GM19468 (cell line): ENCODE data around the gene BAHD1.
"Not testable (repeated sequence)": the region's sequence is repeated elsewhere in the genome, so short reads cannot be mapped to it uniquely, and the experiment has no call there.

ENCODE experiments used
- ATAC-seq: cut with Tn5 transposase; IDR thresholded peaks from one replicate; pipeline ENCODE4 v1.9.1; 2021; ENCODE audit warnings: mild to moderate bottlenecking, moderate library complexity, moderate number of reproducible peaks; ENCODE audit not compliant: unreplicated experiment; ENCODE audit errors: extremely low read depth

BAHD1 gene

DNA sequence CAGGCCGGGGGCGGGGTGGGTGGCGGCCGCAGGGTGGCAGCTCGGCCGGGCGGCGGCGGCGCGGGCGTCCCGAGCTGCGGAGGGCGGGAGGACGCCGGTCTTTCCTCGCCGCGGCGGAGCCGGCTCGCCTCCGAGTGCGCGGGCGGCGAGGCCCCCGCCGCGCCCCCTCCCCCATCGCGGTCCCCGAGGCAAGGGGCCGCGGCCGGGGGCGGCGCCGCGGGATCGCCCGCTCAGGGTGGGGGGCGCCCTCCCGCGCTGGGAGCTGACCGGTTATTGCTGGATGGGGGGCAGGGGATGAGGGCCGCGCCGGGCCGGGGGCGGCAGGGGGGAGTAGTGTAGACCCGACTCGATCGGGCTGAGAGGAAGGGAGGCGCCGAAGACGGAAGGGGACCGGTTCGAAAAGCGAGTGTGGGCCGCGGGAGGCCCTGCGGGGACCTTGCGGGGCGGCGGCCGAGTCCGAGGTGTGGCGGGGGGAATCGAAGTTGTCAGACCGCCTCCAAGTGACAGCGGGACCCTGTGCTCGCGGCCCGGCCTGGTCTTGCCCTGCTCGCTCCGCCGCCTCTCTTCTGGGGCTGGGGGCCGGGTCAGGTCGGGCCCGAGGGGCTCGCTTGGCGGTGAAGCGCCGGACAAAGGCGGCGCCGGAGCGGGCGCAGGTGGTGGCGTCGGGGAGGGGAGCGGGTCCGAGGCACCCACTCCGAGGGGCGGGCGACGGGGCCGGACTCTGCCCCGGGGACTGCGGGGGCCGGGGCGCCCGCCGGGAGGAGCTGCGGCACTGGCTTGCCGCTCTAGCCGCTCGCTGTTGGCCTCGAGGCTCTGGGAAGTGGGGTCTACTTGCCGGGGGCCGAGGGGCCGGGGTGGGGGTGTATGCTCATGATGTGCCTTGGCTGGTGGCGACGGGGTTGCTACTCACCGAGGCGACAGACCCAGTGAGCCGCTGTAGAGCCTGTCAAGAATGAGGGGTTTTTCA is 1.1 kb downstream of the BAHD1 start:
- no peak for ATAC-seq

DNA sequence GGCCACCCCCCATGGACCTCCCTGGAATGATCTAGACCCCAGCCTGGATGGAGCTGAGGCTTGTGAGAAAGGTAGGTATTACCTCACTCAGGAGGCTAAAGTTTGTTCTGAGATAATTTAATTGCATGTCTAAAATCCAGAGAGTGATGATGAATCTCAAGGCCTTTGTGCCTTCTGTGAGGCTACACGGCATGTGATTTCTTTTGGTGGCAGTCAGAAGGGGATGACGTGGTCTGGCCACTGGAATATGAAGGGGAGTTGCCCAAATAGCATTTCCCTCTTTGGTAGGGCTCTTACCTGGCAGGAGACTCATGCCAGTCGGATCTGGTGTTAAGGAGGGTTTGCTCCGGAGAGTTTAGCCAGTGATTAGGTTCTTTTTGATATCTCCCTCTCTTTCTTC is 2.5 kb downstream of the BAHD1 start:
- no peak for ATAC-seq

DNA sequence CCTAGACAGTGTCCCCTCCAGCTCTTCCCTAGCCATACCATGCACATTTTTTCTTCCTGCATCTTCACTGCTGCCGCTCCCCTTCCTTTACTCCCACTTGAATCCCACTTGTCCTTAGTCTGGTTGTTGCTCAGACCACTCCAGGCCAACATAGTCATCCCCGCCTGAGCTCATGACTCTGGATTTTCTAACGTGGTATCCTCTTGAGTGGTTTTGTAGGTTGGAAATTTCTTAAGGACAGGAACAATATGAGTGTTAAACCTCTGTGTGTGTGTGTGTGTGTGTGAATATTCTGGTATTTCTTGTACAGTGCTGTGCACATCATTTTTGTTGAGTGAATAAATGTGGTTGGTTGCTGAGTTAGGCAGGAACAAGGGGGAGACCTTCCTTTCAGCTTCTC is 3.1 kb downstream of the BAHD1 start:
- ATAC-seq: no peak

DNA sequence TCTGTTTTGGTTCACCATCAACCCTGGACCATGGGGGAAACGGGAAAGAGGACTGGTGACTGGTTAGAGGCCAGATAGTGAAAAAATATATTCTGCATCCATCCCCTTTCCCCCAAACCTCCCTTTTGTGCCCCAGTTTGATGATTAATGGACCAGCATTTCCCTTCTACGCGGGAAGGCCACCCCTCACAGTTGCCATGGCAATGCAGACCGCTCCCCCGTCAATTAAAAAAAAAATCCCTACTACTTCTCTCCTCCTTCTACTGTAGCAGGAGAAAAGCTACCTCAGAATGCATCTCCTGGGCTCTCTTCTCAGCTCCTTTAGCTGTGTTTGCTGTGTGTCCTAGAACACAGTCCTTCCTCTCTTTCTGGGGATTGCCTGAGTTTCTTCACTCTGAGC is 4.0 kb downstream of the BAHD1 start:
- no peak for ATAC-seq

DNA sequence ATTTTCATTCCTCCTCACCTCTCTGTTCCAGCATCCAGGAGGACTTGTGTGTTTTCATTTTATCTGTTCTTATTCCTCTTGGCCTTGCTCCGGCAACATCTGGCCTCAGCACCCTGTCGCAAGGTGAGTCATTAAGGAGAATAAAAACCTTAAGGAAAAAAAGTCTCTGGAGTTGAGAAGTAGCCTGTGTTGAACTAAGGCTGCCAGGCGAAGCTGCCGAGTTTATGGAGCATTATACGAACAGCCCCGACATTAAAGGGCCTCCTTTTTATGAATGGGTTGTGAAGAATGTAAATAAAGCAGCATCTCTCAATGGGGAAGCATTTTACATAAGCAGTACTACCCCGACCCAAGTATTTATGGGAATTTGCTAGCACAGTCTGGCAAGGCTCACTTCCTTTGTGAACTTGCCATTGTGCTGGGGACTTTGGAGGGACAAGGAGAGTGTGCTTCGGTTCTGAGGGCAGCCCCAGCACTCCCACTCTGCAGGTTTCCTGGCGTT is 4.7 kb downstream of the BAHD1 start:
- ATAC-seq: no peak

DNA sequence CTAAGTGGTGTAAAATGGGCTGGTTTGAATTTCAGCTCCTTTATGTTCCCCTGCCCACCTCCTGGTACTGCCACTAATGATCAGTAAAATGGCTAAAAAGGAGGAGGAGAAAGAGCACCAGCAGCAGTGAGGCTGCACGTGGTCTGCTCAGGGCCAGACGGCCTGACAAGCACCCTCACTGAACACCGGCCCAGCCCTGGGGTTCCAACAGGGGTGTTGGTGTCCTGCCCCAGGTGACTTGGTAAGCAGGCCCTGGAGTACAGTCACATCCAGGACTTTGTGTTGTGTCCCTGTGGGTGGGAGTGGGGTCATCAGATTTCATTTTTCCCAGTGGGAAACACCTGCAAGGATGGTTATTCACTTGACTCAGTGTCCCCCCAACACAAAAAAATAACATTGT is 5.4 kb downstream of the BAHD1 start:
- no peak for ATAC-seq

DNA sequence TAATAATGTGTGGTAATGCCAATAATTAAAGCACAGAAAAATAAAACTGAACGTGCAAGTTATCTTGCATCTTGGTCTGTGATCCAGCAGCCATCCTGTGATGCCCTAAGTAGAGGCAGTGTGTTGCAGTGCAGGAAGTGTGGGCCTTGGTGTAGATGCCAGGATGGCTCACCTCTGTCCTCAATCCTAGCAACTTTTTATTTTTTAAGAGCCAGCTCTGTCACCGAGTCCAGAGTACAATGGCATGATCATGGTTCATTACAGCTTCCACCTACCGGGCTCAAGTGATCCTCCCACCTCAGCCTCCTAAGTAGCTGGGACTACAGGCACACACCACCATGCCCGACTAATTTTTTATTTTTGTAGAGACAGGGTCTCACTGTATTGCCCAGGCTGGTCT is 7.6 kb downstream of the BAHD1 start:
- ATAC-seq: no peak

DNA sequence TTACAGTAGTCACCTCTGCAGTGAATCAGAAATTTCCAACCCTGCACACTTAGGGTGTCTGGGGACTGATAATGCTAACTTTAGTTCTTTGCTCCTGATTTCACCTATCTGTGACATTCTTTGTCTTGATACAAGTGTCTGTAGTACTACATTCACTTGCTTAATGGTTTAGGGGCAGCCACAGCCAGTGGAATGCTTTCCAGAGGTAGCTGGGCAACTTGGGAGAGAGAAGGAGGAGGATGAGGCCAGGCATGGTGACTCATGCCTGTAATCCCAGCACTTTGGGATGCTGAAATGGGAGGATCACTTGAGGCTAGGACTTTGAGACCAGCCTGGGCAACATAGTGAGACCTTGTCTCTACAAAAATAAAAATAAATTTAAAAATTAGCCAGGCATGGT is 8.5 kb downstream of the BAHD1 start:
- ATAC-seq: no peak

DNA sequence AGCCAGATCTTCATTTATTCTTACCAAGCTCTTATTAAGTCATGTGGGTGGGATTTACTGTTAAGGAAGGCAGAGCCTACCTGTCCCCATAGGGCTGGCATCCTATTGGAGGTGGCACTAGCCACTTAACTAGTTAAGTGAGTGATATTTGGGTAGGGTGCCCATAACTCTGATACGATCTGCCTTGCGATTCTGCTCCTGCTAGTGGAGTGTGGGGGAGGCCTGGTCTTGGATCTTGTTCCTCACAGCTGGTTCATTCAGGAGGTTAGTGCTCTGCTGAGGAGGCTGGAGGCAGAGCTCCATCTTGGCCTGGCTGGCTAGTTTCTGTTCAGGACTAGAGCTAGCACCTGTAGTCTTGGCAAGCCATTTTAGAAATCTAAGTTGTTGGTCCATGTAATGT is 9.3 kb downstream of the BAHD1 start:
- ATAC-seq: no peak

DNA sequence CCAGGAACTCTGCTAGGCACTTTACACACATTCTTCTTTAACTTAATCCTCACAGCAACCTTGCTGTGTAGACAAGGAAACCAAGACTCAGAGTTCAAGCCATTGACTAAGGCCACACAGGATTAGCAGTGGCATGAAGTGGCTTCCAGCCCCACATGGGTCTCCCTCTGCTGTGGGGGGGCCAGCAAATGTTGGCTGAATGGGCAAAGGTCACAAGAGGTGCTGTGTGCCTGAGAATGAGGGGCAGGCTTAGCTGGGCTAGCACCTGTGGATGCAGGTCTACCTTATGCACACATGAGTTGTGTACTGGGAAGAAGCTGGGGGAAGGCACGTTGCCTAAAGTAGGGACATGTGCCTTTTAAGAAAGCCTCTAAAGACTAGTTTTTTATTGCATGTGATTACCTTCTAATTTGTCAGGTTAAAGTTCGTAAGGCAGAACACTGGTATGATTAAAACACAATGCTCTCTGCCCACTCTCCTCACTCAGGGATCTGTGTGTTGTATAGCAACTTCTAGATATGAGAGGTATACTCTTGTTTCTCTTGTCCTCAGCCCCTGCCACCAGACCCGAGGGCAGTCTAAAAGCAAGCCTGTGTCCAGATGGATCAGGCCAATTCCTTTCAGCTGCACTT is 10.9 kb downstream of the BAHD1 start:
- ATAC-seq: no peak

DNA sequence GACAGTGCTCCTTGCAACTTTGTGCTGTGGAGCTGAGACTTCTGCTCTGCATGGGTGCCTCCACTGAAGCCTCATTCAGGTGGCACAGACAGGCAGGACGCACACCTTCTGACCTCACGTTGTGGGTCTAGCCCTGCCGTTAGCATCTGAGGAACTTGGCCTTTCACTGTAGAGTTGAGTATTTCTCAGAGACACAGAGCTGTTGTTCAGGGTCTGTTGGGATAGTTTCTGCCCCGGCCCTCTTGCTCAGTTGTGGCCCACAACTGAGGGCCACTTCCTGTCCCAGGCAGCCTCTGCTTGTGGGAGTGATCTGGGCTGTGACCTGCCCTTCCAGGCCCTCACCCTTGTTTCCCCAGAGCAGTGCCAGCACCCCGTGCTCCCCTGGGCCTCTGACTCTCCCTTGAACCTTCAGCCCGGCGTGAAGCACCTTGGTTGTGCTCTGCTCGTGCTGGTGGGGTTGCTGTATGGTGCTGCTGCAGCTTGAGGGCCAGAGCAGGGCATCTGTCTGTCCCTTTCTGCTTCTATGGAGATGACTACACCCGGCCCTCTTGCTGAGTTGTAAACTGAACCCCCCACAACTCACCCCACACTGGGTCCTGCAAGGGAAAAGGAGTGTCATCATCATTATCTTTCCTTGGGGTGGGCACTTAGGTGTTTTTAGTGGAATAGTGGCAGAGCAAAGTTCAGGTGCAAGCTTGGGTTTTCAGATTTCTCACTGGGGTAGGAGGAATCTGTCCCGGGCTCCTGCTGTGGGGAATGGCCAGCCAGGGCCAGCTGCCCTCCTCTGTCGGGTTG is 11.7 kb downstream of the BAHD1 start:
- ATAC-seq: no peak

DNA sequence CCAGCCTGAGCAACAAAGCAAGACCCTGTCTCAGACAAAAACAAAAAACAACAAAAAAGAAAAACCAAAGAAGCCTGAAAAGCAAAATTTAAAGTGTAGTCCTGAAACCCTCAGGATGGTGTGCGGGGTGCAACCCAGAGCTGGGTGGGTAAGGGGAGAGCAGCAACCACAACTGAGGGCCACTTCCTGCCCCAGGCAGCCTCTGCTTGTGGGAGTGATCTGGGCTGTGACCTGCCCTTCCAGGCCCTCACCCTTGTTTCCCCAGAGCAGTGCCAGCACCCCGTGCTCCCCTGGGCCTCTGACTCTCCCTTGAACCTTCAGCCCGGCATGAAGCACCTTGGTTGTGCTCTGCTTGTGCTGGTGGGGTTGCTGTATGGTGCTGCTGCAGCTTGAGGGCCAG is 13.2 kb downstream of the BAHD1 start:
- ATAC-seq: not testable (repeated sequence)

DNA sequence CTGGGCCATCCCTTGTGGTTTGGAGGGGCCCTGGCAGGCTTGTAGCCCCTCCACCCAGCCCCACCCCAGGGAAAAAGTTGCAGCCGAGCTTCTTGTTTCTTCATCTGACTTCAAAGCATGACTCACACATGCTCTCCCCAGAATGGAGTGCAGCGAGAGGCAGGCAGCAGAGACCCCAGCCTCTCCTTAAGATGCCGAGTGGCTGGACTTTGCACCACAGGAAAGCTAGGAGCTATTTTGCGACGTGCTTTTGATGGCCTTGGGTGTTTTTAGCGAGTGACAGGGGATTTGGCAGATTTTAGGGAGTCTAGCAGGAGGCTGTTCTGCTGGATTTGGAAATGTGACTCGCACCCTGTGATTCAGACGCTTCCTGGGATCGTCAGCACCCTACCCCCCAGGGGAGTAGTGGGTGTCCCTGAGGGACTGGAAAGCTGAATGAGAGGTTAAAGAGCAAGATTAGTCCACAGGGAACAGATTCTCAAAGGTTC is 14.2 kb downstream of the BAHD1 start:
- ATAC-seq: no peak

DNA sequence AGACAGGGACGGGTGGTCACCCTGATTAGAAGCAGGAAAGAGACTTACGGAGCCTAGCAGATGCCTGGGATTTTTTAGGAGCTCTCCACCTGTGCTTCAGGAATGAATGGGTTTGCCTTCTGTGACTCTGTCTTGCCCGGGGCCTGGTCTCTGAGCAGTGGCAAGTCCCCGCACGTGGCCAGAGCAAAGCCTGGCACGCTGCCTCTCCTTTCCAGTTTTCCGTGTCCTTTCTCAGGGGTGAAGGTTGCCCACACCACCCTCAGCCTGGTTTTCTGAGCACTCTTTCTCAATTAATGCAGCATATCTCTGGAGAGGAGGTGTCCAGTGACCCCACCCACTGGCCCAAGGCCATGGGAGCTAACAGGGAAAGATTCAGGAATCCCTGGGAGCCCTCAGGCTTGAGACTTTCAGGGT is 15.6 kb downstream of the BAHD1 start:
- no peak for ATAC-seq

DNA sequence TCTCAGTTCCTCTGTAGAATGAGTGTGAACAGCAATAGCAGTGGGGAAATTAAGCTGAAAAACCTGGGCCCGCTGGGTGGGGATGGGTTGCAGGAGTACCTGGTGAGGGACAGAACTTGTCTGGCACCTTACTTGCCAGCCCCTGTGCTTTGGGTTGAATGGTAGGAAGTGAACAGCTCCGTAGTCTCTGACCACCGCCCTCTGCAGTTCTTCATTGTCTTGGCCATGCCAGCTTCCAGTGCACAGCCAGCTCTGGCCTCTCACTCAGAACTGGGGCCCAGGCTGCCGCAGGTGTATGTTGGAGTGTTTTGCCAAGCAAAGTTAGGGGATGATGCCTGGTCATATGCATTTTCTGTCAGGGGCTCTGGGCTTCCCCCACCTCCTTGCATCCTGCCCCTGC is 16.0 kb downstream of the BAHD1 start:
- ATAC-seq: no peak

DNA sequence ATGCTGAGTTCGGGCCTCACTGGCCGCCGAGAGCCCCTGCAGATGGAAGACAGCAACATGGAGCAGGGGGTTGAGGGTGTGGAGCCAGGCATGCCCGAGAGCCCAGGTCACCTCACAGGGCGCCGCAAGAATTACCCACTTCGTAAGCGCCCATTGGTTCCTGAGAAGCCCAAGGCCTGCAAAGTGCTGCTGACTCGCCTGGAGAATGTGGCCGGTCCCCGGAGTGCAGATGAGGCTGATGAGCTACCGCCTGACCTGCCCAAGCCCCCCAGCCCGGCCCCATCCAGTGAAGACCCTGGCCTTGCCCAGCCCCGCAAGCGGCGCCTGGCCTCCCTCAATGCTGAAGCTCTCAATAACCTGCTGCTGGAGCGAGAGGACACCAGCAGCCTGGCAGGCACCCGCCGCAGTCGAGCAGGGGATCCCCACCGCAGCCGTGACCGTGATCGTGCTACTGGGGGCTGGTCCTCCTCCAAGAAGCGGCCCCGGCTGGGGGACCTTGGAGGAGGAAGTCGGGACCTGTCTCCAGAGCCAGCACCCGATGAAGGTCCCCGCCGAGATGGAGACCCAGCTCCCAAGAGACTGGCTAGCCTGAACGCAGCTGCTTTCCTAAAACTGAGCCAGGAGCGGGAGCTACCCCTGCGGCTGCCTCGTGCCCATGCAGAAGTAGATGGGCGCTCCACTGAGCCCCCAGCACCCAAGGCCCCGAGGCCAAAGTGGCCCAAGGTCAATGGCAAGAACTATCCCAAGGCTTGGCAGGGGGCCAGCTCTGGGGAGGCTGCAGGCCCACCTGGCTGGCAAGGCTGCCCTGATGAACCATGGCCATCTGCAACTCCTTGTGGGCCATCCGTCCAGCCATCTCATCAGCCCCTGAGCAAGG is 18.0 kb downstream of the BAHD1 start:
- no peak for ATAC-seq

DNA sequence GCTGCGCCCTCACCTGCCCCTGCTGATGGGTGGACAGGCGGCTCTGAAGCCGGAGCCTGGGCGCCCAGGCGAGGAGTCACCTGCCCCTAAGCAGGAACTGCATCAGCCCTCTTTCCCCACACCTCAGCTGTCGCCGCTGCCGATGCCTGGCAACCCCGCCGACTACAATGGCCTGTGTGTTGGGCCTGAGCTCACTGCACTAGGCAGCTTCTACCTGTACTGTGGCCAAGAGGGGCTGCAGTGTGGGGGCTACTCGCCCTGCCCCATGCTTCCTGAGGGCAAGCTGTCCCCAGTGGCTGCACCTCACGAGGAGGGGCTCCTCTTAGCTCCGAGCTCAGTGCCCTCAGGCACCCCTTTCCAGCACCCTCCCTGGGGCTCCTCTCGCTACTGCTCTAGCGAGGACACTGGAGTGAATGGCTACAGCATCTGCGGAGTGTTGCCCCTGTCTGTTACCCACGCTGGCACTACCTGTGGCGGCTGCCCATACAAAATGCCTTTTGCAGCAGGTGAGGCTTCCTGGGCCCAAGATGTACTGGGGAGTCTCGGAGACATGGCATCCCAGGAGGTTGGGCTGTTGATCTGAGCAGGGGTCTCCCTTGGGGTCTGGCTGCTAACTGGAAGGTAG is 18.8 kb downstream of the BAHD1 start:
- no peak for ATAC-seq

DNA sequence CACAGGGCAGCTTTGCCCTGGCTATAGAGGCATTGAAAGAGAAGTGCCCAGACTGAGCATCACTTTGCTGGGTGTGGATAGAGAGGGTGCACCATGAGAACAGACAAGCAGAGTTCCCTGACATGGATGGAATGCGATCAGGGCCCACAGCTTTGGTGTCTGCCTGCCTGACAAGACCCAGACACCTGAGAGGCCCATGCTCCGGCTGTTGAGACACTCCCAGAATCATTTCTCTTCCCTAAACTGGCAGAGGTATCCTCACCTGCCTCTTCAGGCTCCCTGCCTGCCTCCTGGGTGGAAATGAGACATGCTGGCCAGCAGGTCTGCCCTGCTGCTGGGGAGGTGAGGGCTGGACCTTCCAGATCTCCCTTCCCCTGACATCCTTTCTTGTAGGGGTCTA is 19.7 kb downstream of the BAHD1 start:
- no peak for ATAC-seq

DNA sequence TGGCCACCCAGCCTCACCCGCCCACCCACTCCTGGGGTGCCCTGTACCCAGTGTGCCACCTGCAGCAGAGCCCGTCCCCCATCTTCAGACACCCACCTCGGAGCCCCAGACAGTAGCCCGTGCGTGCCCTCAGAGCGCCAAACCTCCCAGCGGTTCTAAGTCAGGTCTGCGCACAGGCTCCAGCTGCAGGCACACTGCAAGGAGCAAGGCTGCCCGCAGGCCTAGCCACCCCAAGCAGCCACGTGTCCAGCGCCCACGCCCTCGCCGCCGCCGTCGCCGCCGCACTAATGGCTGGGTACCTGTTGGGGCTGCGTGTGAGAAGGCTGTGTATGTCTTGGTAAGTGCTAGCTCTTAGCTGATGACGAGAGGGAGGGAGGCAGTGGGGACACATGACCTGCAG is 21.2 kb downstream of the BAHD1 start:
- no peak for ATAC-seq
